NCI-H1092 treated with DMSO at 0.1 percent for 48 hours (cell line): Measurements from ENCODE around the gene FLNB.
"Not testable (repeated sequence)": the region's sequence is repeated elsewhere in the genome, so short reads cannot be mapped to it uniquely, and the experiment has no call there.

Source experiments
- DNase-seq: peaks from one replicate; lab custom pipeline; 2025; lab: John Stamatoyannopoulos, UW

The FLNB gene

GRCh38 chr3:58052373-58053273, 44.4 kb downstream of the FLNB start:
- DNase-seq, result no peak

GRCh38 chr3:58054652-58055051, 46.4 kb downstream of the FLNB start:
- no peak for DNase-seq

GRCh38 chr3:58055314-58055713, 47.1 kb downstream of the FLNB start:
- no peak for DNase-seq

- DNase-seq, result not testable (repeated sequence)
Measured at GRCh38 chr3:58055891-58056290, 47.7 kb downstream of the FLNB start.

- no peak for DNase-seq
Measured at GRCh38 chr3:58058361-58059263, 50.4 kb downstream of the FLNB start.

GRCh38 chr3:58059349-58060321, 51.4 kb downstream of the FLNB start:
- DNase-seq, result no peak

- no peak for DNase-seq
Measured at GRCh38 chr3:58062472-58062871, 54.2 kb downstream of the FLNB start.

- no peak for DNase-seq
Measured at GRCh38 chr3:58063022-58063815, 55.0 kb downstream of the FLNB start.

- DNase-seq, result no peak
Measured at GRCh38 chr3:58064923-58065638, 56.9 kb downstream of the FLNB start.

- peak; percentile 67 for DNase-seq
Measured at GRCh38 chr3:58065700-58066167, 57.5 kb downstream of the FLNB start.

GRCh38 chr3:58066842-58067241, 58.6 kb downstream of the FLNB start:
- DNase-seq, result no peak

- peak; percentile 7 for DNase-seq
Measured at GRCh38 chr3:58068122-58068809, 60.0 kb downstream of the FLNB start.

GRCh38 chr3:58071480-58071971, 63.3 kb downstream of the FLNB start:
- no peak for DNase-seq

GRCh38 chr3:58072052-58072762, 64.0 kb downstream of the FLNB start:
- no peak for DNase-seq

- no peak for DNase-seq
Measured at GRCh38 chr3:58072763-58073130, 64.5 kb downstream of the FLNB start.

GRCh38 chr3:58073301-58074108, 65.3 kb downstream of the FLNB start:
- no peak for DNase-seq

- no peak for DNase-seq
Measured at GRCh38 chr3:58074116-58074715, 66.0 kb downstream of the FLNB start.
